Epidermal melanocyte (primary cell): ENCODE measurements around the gene KLHL17.

Experiments used
- DNase-seq: peaks from one replicate; pipeline ENCODE4 v3.0.0; 2011; ENCODE audit warnings: low spot score; ENCODE audit not compliant: insufficient read length

The KLHL17 gene

DNA sequence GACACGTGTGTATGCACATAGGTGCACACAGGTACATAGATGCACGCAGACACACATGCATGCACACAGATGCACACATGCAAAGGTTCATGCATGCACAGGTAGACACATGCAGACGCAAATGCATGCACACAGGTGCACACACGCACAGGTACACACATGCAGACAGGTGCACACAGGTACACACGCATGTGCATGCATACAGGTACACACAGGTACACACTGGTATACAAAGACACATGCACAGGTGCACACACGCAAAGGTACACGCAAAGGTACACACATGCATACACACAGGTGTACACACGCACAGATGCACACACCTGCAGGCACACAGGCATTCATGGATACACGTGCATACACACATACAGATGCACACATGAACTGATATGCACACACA, 10.1 kb upstream of the KLHL17 start:
- no peak for DNase-seq

DNA sequence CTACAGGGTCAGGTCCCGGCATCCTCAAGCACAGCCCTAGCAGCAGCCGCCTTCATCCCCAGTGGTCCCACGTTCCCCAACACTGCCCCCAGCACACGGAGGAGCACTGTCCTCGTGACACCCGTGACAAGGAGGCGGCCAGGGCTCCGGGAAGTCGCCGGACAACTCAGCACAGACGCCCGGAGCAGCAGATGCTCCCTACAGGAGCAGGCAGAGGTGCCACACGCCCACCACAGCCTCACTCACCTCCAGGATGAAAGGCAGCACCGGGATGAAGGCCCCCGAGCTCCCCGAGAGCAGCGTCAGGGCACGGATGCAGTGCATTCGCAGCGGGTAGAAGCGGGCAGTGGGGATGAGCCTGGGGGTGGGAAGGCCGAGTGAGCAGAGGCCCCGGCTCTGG, 9.5 kb upstream of the KLHL17 start:
- no peak for DNase-seq

DNA sequence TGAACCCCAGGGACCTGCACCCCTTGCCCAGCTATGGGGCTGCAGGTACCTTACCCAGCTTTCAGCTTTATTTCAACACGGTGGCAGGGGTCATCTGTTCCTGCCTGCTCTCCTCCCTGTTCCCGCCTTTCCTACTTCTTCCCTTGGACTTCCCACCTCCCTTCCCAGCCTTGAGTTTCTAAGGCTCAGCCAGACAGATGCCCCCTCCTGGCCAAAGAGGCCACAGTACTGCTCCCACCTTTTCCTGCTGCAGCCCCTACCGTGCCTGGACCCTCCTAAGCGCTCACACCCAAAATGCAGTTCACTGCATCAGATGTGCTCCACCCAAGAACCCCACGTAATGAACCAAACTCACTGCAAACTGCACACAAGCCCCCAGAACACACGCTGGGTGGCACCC, 9.0 kb upstream of the KLHL17 start:
- DNase-seq, result no peak

DNA sequence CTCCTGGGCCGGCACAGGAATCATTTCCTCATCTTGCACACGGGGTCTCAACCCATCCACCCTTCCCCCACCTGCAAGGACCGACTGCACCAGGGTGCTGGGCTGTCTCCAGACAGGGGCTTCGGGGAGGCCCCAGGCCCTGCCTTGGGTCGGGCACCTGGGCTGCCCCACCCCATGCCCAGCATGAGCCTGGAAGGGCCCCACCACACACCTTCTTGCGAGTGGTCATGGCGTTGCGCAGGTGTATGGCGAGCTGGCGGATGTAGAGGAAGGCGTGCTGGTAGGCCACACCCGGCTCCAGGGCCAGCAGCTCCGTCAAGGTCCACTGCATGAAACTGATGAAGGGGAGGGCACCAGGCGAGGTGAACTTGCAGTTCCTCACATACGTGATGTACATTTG, 8.2 kb upstream of the KLHL17 start:
- no peak for DNase-seq

DNA sequence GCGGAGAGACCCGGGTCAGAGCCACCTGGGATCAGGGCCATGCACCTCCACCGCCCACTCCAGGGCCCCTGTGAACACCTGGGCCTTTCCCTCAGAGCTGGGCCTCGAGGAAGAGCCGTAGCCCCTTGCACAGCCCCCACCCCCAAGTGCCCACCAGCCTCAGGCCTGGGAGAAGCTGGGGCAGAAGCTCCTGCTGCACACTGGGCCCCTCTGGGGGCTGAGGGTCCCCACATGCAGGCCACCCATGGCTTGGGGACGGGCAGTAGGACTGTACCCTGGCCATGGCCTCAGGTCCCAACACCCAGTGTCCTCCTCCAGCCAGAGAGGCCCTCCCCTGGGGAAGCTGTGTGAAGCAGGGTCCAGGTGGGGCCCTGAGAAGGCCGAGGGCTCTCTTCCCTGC, 7.8 kb upstream of the KLHL17 start:
- DNase-seq, result no peak

DNA sequence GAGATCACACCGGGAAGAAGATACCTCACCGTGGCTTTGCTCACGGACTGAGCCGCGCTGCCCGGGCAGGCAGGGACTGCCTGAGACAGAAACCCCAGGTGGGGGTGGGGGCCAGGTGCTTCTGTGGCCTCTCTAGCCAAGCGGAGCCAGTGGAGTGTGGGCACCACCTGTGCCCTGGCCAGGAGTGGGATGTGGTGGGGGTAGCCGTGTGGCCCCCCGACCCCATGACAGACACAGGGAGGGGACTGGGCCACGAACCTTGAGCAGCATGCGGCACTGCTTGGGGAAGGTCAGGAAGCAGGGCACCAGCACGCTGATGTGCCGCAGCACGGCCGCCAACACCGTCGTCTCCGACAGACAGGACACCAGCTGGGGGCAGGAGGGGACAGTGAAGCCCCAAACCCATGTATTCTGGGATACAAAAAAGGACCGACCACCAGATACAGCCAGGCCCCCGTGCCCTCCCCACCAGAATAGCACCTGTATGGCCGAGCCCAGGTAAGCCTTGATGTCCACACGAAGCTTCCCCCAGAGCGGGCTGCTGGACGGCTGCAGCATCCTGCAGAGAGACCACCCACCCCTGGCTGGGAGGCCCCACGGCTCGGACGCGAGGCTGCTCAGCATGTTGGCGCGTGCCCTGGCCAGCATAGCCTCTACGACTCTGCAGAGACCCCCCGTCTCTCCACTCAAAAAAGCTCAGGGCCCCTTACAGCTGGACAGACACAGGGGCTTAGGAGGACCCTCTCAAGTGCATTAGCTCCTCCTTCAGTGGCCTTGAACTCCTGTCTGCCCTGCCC, 6.7 kb upstream of the KLHL17 start:
- DNase-seq, result no peak

DNA sequence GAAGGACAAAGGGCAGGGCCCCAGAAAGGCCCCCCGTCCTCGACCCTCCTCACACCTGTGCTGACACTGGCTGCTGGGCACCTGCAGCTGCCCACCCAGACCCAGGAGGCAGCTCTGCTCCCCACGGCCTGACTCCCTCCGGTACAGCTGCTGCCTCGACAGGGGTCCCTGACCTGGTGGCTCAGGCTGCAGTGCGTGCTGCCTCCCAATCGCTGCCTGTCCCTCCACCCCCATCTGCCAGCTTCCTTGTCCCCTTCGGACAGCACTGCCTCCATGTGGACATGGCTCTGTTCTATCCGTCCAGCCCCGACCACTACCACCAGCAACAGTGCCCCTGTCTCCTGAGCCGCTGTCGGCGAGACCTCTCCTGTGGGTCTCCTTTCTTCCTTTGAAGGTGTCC, 5.5 kb upstream of the KLHL17 start:
- DNase-seq, result no peak

DNA sequence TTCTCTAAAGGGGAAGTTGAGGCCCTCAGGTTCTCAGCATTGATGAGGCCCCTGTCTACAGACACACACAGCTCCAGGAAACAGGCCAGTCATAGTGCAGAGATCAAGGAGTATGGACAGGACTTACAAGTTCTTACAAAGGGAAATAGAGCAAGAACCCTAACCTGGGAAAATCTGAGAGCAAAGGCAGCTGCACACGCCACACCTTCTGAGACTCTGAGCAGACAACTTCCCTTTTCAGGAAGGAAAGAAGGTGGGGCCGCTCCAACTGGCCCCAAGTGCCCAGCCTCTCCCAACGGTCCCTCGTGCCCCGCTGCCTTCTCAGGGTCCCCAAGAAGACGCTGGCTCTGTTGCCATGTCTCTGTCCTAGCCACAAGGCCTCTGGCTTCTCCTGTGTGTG, 4.9 kb upstream of the KLHL17 start:
- DNase-seq, result no peak

DNA sequence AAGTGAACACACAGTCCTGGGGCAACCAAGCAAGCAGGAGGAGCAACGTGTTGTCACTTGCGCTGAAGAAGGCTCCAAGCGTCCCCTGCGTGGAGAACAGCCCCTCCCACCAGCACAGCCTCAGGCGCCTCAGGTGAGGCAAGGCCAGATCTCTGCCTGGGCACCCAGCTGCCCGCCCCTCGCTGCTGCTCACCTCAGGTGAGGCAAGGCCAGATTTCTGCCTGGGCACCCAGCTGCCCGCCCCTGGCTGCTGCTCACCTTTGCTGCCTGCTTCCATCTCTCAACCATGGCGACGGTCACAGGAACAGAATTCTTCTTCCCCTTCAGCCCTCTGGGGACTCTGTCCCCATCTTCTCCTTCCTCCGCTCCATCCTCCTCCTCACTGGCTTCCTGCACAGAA, 3.7 kb upstream of the KLHL17 start:
- no peak for DNase-seq

DNA sequence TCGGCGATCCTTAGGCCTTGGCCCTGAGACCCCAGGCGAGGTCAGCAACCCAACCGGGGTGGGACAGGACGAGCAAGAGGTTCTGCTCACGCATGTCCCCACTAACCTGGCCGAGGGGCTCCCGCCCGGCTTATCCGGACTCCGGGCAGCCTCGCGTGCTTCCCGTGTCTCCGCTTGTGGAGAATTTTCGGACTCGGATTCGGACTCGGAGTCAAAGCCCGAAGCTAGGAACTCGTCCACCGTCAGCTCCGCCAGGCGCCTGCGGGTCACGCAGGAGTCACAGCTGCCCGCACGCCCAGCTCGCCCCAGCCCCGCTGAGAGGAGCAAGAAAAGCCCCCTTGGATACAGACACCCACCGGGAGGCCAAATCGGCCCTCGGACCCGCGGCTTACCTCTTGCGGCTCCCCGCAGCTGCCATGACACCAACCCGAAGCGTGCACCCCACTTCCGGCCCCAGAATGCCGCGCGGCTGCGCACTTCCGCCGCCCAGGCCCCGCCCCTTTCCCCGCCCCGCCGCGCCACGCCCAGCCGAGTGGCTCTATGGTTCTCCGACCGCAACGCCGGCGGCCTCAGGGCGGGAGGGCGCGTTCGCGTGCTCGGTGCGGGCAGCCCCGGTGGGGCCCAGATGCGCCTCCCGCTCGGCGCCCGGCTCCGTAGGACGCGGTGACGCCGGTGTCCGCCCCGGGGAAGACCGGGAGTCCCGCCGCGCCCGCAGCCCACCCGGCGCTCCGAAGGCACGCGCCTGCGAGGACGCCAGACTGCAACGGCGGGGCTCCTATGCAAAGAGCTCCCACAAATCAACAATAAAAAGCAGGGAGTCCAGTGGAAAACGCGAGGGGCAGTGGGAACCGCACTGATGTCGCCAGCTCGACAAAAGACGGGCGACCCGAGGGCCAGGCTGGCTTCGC, 1.3 kb upstream of the KLHL17 start, which contains the start of gene NOC2L:
TSS of gene NOC2L (minus strand) at position 434 of the 908 bp plus-strand sequence. CDS start at position 418, 16 bp downstream.
- peak; percentile 94 for DNase-seq

DNA sequence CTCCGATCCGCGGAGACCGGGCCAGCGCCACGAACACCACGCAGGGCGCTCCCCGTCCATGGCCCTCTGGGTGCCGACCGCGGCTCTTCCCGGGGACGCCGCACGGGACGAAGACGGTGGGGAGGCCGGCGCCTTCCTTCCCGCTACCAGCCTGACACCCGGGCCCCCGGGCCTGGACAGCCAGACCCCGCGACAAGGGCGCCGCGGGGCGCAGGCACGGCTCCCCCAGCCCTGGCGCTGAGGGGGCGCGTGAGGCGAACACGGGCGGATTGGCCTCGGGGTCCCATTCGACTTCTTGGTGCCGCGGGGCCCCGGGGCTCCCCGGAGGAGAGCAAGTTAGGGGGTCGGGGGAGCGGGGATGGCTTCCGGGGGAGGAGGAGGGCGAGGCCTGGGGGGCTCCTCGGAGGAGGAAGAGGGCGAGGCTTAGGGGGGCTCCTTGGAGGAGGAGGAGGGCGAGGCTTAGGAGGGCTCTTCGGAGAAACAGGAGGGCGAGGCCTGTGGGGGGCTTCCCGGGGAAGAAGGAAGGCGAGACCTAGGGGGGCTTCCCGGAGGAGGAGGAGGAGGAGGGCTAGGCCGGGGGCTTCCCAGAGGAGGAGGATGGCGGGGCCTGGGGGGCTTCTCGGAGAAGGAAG, 537 bp upstream of the KLHL17 start:
- DNase-seq, result no peak

DNA sequence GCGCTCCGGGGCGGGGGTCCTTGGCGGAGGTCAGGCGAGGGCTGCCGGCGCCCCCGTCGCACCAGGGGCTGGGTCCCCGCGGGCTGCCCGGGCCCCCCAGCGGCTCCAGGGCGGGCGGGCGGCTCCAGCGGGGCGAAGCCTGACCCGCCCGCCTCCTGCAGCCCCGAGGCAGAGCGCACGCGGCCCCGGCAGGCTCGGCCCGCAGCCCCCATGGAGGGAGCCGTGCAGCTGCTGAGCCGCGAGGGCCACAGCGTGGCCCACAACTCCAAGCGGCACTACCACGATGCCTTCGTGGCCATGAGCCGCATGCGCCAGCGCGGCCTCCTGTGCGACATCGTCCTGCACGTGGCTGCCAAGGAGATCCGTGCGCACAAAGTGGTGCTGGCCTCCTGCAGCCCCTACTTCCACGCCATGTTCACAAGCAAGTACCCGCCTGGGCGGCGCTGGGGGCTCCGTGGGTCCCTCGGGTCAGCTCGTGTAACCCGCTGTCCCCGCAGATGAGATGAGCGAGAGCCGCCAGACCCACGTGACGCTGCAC, 817 bp downstream of the KLHL17 start:
- DNase-seq, result no peak

DNA sequence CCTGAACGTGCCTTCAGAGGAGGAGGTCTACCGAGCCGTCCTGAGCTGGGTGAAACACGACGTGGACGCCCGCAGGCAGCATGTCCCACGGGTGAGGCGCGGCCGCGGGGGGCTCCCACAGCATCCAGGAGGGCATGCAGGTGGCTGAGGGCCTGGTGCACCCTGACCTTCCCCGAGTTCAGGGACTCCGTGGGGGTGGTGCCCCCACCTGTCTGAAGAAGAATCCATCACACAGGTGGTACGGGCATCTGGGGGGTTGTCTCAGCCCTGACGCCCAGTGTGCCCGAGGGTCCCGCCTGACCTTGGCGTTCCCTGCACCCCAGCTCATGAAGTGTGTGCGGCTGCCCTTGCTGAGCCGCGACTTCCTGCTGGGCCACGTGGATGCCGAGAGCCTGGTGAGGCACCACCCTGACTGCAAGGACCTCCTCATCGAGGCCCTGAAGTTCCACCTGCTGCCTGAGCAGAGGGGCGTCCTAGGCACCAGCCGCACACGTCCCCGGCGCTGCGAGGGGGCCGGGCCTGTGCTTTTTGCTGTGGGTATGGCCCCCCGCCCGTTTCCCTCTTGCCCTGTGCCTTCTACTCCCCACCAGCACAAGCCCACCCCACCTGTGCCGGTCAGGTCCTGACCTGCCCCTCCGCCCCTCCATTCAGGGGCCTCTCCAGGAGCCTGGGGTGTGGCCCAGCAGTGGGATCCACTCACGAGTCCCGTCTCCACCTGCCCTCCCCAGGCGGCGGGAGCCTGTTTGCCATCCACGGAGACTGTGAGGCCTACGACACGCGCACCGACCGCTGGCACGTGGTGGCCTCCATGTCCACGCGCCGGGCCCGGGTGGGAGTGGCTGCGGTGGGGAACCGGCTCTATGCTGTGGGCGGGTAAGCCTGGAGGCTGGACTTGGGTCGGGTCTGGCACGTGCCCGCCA, 2.3 kb downstream of the KLHL17 start:
- no peak for DNase-seq

DNA sequence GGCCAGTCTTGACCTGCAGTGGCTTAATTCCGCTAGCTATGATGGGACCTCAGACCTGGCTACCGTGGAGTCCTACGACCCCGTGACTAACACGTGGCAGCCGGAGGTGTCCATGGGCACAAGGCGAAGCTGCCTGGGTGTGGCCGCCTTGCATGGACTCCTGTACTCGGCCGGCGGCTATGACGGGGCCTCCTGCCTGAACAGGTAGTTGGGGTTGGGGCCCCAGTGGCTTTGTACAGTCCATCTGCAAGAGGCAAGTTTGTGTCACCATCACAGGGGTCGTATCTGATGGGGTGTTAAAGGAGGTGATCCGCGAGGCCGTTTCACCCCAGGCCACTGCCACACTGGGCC, 2.9 kb downstream of the KLHL17 start:
- DNase-seq, result no peak

DNA sequence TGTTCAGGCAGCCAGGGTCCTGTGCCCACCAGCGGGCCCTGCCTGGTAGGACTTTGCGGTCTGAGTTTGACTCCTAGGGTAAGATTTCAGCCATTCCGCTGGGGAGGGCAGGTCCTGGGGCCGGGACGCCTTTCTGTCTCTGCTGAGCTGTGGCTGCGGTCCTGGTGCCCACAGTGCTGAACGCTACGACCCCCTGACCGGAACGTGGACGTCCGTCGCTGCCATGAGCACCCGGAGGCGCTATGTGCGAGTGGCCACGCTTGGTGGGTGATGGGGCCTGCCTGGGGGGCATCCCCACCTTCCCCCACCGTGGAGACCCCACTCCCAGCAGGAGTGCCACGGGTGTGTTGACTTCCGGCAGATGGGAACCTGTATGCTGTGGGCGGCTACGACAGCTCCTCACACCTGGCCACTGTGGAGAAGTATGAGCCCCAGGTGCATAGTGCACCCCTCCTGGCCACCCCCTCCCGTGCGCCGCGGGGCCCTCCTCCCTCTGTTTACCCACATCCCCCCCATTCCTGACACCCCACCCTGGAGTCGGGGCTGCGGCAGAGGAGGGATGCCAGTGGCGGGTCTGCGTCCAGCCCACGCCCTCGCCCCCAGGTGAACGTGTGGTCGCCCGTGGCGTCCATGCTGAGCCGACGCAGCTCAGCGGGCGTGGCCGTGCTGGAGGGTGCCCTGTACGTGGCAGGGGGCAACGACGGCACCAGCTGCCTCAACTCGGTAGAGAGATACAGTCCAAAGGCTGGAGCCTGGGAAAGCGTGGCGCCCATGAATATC, 3.6 kb downstream of the KLHL17 start:
- DNase-seq, result no peak

DNA sequence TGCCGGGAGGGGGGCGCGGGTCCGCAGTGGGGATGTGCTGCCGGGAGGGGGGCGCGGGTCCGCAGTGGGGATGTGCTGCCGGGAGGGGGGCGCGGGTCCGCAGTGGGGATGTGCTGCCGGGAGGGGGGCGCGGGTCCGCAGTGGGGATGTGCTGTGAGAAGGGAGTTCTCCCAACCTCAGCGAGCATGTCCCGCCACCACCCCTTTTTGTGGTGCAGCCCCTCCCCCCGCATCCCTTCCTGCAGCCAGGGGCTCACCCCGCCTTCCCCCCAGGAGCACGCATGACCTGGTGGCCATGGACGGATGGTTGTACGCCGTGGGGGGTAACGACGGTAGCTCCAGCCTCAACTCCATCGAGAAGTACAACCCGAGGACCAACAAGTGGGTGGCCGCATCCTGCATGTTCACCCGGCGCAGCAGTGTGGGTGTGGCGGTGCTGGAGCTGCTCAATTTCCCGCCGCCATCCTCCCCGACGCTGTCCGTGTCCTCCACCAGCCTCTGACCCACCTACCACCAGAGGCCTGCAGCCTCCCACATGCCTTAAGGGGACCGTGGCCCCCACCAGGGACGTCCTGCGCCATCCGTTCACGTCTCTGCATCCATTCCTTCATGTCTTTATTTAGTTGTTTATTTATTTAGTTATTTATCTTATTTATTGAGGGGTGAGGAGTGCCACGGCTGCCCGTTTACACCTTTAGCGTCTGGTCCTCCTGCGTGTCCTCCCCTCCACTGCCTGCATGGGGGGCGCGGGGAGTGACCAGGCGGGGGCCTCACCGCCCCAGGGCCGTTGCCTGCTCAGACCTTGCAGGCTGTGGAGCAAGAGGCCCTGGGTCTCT, 4.5 kb downstream of the KLHL17 start:
- DNase-seq, result no peak

DNA sequence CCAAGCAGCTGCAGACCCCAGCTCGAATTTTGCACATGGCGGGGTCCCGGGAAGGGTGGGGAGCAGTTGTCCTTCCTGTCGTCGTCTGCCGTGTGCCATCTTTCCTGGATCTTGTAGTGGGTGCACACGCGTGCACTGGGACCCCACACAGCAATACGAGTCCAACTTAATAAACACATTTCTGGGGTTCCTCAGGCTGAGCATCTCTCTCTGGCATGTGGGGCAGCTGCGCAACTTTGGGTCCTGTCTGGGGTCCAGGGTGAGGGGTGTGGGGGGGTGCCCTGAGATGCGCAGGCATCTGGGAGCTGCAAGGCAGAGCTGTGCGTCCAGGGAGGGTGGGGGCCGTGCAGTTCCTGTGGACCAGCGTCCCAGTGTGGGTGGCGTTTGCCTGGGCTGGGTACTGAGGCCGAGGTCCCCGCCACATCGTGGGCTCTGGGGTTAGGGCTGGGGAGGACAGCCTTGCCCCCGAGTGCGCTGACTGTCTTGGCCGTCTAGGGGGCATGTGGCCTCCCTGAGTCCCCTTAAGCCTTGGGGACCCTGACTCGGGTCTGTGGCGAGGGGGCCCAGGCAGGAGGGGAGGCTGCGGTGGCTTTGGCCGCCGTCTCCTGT, 5.2 kb downstream of the KLHL17 start:
- DNase-seq, result no peak

DNA sequence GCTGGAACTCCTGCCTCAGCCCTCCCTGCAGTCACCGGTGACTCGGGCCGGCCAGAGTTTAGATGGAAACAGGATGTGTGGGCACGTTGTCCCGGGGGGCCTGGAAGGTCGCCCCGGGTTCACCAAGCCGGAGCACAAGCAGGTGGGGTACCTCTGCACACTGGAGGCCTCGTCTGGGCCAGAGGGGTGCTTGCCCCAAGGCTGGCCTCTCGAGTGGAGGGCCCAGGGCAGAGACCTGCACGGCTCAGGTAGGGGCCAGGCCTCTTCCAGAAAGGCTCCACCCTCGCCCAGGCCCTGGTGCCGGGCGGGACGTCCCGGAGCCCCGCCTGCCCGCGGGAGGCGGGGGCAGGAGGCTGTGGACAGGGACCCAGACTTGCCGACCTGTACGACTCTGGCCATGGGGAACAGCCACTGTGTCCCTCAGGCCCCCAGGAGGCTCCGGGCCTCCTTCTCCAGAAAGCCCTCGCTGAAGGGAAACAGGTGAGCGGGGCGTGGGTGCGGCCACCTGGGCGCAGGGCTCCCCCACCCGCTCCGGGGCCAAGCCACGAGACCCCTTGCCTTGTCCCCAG, 5.8 kb downstream of the KLHL17 start, which contains the start of gene PLEKHN1:
TSS of gene PLEKHN1 (plus strand) at position 348 of the 569 bp plus-strand sequence. CDS start at position 398, 50 bp downstream.
- DNase-seq, result no peak
